ENCODE measurements around the gene CD99. TPM values are rescaled to one million over a fixed set of nuclear protein-coding genes. Genes with fewer than 3 reads are reported as not detected.

CD99 gene
- total and polyA plus RNA-seq, 4 donors, result 49.9 to 165 (median 102) TPM

DNA sequence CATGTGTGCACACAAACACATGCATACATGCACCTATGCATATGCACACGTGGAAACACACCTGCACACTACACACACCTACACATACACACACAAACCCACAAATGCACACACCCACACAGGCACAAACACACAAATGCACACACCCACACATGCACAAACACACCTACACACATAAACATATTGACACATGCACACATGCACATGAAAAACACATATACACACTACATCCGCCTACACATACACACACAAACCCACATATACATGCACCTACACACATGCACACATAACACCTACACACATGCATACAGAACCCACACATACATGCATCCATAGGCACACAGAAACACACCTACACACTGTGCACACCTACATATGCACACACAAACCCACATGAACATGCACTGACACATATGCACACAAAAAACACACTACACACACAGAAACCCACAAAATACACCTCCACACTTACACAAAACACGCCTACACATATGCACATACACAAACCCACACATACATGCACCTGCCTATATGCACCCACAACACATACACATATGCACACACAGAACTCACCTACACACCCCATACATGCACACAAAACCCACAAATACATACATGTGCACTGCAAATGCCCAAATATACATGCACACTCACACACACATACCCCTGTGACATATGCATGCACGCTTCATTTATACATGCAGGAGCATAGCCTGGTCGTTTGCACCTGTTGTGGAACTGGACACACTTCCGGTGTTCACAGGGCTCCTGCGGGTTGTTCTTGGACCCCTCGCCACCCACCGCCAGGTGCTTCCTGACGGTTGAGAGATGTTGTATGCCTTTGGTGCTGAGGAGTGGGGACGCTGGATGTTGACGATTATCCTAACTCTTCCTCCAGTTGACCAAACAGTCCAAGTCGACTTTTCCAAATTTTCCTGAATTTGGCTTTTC, 22.1 kb downstream of the CD99 start:
- H3K9me3 ChIP-seq (ENCODE audit: control insufficient read depth in 4 of 4, low read length in 3 of 4), result no peaks in the 10 kb centered on the region
- DNase-seq (ENCODE audit: low spot score), result no peak
- peaks cover 0 to 10% (median 6%) of the 10 kb centered on the region in 4 donors for H3K4me1 ChIP-seq (ENCODE audit: control insufficient read depth in 4 of 4, insufficient read depth in 4 of 4, low read length in 3 of 4)
- no peak overlapping the region for H3K9ac ChIP-seq (ENCODE audit: low read depth in 1 of 2, low read length in 2 of 2)
- H3K27me3 ChIP-seq (ENCODE audit: control insufficient read depth in 4 of 4, insufficient read depth in 4 of 4, low read length in 3 of 4), result no peaks in the 10 kb centered on the region
- 86% methylated on average over 13 of the region's 13 CpGs for WGBS
- H3K36me3 ChIP-seq (ENCODE audit: control insufficient read depth in 4 of 4, insufficient read depth in 3 of 4, low read depth in 1 of 4, low read length in 3 of 4), result peaks cover 0 to 13% (median 5%) of the 10 kb centered on the region in 4 donors
- no peak overlapping the region for H3K4me3 ChIP-seq (ENCODE audit: low read depth in 1 of 3, low read length in 3 of 3)
- H3K27ac ChIP-seq (ENCODE audit: low read depth in 1 of 2, low read length in 2 of 2), result no peak overlapping the region
- TF ChIP-seq, protein P1, sequence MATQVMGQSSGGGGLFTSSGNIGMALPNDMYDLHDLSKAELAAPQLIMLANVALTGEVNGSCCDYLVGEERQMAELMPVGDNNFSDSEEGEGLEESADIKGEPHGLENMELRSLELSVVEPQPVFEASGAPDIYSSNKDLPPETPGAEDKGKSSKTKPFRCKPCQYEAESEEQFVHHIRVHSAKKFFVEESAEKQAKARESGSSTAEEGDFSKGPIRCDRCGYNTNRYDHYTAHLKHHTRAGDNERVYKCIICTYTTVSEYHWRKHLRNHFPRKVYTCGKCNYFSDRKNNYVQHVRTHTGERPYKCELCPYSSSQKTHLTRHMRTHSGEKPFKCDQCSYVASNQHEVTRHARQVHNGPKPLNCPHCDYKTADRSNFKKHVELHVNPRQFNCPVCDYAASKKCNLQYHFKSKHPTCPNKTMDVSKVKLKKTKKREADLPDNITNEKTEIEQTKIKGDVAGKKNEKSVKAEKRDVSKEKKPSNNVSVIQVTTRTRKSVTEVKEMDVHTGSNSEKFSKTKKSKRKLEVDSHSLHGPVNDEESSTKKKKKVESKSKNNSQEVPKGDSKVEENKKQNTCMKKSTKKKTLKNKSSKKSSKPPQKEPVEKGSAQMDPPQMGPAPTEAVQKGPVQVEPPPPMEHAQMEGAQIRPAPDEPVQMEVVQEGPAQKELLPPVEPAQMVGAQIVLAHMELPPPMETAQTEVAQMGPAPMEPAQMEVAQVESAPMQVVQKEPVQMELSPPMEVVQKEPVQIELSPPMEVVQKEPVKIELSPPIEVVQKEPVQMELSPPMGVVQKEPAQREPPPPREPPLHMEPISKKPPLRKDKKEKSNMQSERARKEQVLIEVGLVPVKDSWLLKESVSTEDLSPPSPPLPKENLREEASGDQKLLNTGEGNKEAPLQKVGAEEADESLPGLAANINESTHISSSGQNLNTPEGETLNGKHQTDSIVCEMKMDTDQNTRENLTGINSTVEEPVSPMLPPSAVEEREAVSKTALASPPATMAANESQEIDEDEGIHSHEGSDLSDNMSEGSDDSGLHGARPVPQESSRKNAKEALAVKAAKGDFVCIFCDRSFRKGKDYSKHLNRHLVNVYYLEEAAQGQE (IDR thresholded peaks at IDR 0.05), result no peak
- TF ChIP-seq NR2F2 (IDR thresholded peaks at IDR 0.05) (no peak), RAD21 (IDR thresholded peaks at IDR 0.05) (no peak), RXRA (IDR thresholded peaks at IDR 0.05) (no peak), GABPA (IDR thresholded peaks at IDR 0.05 in 1 of 2, conservative IDR thresholded peaks at IDR 0.05 in 1 of 2) (no peak), FOXA2 (IDR thresholded peaks at IDR 0.05) (no peak), FOXA1 (IDR thresholded peaks at IDR 0.05) (no peak), YY1 (IDR thresholded peaks at IDR 0.05) (no peak)
- TF ChIP-seq, protein P2, sequence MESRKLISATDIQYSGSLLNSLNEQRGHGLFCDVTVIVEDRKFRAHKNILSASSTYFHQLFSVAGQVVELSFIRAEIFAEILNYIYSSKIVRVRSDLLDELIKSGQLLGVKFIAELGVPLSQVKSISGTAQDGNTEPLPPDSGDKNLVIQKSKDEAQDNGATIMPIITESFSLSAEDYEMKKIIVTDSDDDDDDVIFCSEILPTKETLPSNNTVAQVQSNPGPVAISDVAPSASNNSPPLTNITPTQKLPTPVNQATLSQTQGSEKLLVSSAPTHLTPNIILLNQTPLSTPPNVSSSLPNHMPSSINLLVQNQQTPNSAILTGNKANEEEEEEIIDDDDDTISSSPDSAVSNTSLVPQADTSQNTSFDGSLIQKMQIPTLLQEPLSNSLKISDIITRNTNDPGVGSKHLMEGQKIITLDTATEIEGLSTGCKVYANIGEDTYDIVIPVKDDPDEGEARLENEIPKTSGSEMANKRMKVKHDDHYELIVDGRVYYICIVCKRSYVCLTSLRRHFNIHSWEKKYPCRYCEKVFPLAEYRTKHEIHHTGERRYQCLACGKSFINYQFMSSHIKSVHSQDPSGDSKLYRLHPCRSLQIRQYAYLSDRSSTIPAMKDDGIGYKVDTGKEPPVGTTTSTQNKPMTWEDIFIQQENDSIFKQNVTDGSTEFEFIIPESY (IDR thresholded peaks at IDR 0.05), result no peak

DNA sequence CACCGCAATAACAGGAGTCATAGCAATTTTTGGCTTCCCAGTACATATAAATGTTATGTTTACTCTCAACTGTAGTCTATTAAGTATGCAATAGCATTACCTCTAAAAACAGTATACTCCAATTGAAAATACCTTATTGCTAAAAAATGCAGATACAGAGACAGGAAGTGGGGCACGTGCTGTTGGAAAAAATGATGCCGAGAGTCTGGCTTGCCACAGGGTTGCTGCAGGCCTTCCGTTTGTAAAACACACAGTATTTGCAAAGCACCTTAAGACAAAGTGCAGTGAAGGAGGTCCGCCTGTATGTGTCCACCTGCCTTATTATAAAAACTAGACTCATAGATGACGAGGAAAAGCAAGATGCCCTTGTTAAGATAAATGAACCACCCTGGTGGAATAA, 23.5 kb downstream of the CD99 start:
- no peaks in the 10 kb centered on the region for H3K27me3 ChIP-seq (ENCODE audit: control insufficient read depth in 4 of 4, insufficient read depth in 4 of 4, low read length in 3 of 4)
- H3K27ac ChIP-seq (ENCODE audit: low read depth in 1 of 2, low read length in 2 of 2), result no peak overlapping the region
- peaks cover 0 to 13% (median 5%) of the 10 kb centered on the region in 4 donors for H3K36me3 ChIP-seq (ENCODE audit: control insufficient read depth in 4 of 4, insufficient read depth in 3 of 4, low read depth in 1 of 4, low read length in 3 of 4)
- peaks cover 0 to 5% (median 3%) of the 10 kb centered on the region in 4 donors for H3K4me1 ChIP-seq (ENCODE audit: control insufficient read depth in 4 of 4, insufficient read depth in 4 of 4, low read length in 3 of 4)
- H3K4me3 ChIP-seq (ENCODE audit: low read depth in 1 of 3, low read length in 3 of 3), result no peak overlapping the region
- TF ChIP-seq, protein P3, sequence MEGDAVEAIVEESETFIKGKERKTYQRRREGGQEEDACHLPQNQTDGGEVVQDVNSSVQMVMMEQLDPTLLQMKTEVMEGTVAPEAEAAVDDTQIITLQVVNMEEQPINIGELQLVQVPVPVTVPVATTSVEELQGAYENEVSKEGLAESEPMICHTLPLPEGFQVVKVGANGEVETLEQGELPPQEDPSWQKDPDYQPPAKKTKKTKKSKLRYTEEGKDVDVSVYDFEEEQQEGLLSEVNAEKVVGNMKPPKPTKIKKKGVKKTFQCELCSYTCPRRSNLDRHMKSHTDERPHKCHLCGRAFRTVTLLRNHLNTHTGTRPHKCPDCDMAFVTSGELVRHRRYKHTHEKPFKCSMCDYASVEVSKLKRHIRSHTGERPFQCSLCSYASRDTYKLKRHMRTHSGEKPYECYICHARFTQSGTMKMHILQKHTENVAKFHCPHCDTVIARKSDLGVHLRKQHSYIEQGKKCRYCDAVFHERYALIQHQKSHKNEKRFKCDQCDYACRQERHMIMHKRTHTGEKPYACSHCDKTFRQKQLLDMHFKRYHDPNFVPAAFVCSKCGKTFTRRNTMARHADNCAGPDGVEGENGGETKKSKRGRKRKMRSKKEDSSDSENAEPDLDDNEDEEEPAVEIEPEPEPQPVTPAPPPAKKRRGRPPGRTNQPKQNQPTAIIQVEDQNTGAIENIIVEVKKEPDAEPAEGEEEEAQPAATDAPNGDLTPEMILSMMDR (IDR thresholded peaks at IDR 0.05; ENCODE audit: low read depth, low read length, missing input control), result no peak
- no peak for TF ChIP-seq JUND (IDR thresholded peaks at IDR 0.05)
- TF ChIP-seq HNF4G (IDR thresholded peaks at IDR 0.05), result no peak
- TF ChIP-seq YY1 (IDR thresholded peaks at IDR 0.05), result no peak
- TF ChIP-seq RXRA (IDR thresholded peaks at IDR 0.05), result no peak
- TF ChIP-seq, protein P1 (IDR thresholded peaks at IDR 0.05), result no peak
- TF ChIP-seq EGR1 (IDR thresholded peaks at IDR 0.05; ENCODE audit: low read depth in 2 of 2), result no peak
- TF ChIP-seq HNF4A (conservative IDR thresholded peaks at IDR 0.05), result no peak
- TF ChIP-seq FOXA1 (IDR thresholded peaks at IDR 0.05), result no peak
- no peak for TF ChIP-seq FOXA2 (IDR thresholded peaks at IDR 0.05)
- no peak for TF ChIP-seq SP1 (IDR thresholded peaks at IDR 0.05)
- TF ChIP-seq, protein P2 (IDR thresholded peaks at IDR 0.05), result no peak
- no peak for TF ChIP-seq NR2F2 (IDR thresholded peaks at IDR 0.05)
- TF ChIP-seq TAF1 (conservative IDR thresholded peaks at IDR 0.05), result no peak
- TF ChIP-seq RAD21 (IDR thresholded peaks at IDR 0.05), result no peak
- H3K9me3 ChIP-seq (ENCODE audit: control insufficient read depth in 4 of 4, low read length in 3 of 4), result no peaks in the 10 kb centered on the region
- H3K9ac ChIP-seq (ENCODE audit: low read depth in 1 of 2, low read length in 2 of 2), result no peak overlapping the region
- no peak for DNase-seq (ENCODE audit: low spot score)
- 85% methylated on average over 6 of the region's 6 CpGs for WGBS

Measured in liver (tissue), 9 donors.